NAMALWA (cell line): ENCODE results near the gene SMR3B.

Source experiments
- DNase-seq: peaks from one replicate; pipeline ENCODE4 v3.0.0-alpha.2; 2015; ENCODE audit warnings: low spot score

The SMR3B gene

DNA sequence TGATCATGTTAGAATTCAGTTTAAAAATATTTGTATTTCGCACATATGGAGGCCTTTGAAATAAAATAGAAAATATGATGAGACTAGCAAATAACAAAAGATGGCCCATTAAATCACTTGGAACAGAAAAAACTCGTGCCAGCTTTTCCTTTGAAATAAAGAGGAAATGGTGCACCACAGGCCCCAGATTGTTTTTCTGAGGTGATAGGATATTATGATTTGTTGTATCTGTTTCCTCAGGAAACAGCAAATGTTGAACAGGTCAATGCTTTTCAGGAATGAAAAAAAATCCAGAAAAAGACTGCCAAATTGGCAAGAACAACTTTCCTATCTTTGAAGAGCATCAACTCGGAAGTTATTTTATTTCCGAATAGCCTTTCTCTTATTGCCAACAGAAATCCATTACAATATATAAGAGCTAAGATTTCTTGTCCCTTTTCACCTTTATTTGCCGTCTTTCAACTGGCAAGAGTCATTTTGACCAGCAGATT lies at the start of gene SMR3B:
Gene SMR3B (plus strand): TSS at position 441 of the 491 bp plus-strand sequence. CDS start 1,380 bp downstream, outside the sequence.
- no peak for DNase-seq

DNA sequence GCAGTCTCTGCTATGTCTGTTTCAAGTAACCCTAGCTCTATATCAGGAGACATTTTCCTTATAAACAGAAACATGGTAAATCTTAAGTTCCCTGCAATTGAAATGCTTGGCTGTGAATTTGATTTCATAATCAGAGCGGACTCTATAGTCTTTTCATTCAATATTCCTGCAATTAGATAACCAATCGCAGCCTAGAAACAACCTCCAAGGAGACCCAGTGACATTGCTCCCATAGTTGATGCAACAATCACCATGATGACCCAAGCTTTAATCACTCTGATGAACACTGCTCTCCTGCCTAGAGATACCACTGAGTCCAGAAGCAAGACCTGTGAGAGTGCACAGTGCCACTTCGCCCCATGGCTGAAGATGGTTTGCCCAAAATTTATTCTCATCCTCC lies 48.2 kb upstream of the SMR3B start, which contains the start of gene CABS1:
Gene CABS1 (plus strand): TSS at position 301 of the 400 bp plus-strand sequence. CDS start 59 bp downstream, at position 360.
- no peak for DNase-seq

DNA sequence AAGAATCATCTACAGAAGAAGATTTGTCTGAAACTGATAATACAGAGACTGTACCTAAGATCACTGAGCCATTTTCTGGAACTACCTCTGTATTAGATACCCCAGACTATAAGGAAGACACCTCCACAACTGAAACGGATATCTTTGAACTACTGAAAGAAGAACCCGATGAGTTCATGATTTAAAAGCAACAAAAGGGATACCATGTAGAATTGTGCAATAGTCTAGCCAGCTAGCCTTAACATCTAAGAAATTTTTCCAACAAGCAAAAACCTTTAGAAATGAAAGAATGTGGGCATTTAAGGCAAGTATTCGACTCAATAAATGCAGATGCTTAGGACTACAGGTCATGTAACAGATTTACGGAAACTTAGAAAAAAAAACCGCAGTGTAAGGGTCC lies 46.9 kb upstream of the SMR3B start:
- DNase-seq, result no peak

DNA sequence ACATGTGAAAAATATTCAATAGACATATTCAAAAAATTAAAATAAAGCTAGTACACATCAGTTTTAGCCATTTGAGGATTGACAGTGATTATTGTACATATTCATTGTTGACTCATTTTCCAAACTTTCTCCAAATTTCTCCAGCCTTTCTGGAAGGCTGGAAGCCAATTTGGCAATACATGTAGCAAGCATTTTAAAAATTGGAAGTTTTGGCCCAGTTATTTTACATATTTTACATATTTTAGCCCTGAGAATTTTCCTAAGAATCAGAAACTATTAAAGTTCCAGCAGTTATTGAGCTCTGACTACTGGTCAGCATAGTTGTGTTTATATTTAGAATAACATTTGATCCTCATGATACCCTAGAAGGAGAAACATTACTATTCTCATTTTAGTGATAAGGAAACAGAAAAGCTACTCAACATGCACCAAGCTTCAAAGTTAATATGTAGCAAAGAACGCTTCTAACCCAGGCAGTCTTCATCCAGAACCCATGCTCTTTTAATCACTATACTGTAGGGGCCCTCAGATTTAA lies 45.0 kb upstream of the SMR3B start:
- DNase-seq, result no peak

DNA sequence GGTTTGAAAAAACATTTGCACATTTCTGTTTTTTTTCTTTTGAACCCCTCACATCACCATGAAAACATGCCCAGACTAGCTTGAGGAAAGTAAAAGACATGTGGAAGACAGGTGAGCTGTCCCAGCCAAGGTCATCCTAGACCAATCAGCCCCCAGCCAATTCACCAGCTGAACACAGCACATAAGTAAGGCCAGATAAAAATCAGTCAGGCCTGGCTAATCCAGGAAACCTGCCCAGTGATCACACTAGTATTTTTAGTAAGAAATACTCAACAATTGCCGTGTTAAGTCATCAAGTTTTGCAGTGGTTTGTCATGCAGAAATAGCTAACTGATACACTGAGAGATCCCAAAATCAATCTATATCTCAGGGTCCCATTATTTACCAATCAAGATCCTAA lies 26.7 kb upstream of the SMR3B start:
- DNase-seq, result no peak

DNA sequence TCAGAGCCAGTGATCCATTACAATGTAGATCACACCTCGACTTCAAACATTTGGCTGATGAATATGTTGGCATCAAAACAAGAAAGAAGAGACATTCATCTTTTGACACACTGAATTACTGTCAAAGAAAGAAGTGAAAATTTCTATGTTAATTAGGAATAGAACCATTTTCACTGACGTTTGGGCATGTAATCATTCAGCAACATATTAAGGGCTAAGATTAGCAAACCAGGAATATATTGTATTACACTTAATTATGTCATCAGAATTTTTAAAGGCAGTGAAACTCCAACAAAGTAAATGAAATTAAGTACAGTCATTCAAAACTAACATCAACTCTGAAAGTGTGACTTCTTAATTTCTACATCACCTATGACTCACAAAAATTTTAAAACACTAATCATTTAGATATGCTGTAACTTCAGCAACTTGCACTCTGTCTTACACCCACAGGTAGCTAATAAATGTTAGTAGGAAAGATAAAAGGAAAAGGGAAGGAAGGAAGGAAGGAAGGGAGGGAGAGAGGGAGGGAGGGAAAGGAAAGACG lies 23.7 kb upstream of the SMR3B start:
- DNase-seq, result no peak

DNA sequence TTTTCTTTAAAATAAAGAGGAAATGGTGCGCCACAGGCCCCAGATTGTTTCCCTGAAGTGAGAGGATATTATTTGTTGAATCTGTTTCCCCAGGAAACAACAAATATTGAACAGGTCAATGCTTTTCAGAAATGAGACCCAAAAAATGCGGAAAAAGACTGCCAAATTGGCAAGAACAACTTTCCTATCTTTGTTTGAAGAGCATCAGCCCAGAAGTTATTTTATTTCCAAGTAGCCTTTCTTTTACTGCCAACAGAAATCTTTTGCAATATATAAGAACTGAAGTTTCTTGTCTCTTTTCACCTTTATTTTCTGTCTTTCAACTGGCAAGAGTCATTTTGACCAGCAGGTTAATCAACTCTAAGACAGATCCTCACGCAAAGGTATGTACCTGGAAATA lies 22.5 kb upstream of the SMR3B start, which contains the start of gene SMR3A:
Gene SMR3A (plus strand): TSS at position 301 of the 400 bp plus-strand sequence. CDS start 1,356 bp downstream, outside the sequence.
- no peak for DNase-seq

DNA sequence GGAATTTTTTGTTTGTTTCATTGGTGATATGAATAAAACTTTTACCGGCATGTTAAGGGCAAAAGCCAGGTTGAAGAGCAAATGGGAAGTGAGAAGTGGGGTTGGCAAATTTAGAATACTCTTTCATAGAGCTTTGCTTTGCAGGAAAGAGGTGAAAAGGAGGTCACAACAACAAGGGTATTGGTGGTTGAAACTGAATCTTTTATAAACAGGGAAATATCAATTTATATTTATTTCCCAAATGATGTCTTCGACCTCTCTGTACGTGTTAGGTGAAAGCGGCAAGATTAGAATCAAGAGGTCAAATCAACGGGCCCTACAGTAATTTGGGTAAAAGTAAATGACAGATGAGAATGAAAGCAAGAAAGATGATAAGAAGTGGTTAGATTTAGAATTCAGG lies 18.9 kb upstream of the SMR3B start:
- no peak for DNase-seq

DNA sequence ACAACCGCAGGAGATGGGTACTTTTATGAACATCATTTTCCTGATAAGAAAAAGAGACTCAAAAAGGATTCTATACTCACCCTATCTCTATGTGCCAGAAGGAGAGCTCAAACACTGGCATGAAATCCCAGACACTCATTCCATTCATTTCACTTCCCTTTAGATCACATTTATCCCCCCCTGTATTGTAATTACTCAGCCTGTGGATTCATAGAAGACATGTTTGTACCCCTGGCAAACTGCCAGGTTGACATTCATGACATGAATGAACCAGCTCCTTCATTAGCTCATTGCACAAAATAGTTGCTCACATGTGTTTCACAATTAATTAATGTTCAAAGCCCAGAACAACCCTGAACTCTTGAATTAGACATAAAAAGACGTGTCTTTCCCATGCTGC lies 17.5 kb upstream of the SMR3B start:
- DNase-seq, result no peak

DNA sequence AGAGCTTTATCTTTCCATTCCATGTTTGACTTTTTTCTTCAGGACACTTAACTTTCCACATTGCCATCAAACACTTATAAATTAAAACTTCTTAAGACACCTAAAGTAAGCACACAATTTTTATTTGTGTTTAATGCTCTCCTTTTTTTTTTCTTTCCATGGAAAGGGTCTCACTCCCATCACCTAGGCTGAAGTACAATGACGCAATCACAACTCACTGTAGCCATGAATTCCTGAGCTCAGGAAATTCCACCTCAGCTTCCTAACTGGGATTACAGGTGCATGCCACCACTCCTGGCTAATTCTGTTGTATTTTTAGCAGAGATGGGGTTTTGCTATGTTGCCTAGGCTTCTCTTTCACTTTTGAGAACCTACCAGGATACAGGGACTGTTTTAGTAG lies 15.1 kb upstream of the SMR3B start:
- no peak for DNase-seq

DNA sequence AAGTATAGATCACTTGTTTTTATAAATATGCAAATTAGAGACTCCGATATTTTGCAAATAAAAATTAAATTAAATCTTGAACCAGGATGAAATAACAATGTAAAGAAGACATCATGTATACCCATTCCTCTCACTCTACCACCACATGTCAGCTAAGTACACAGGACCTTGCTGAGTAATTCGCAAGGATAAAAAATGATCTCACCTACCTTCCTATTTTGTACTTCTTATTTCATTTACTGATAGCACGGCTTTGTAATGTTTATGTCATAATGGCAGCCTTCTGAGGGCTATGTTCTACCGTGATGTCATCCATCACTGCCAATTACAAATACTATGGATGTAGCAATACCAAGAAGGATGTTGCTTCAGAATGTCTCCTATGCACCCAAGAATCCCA lies 10.9 kb upstream of the SMR3B start:
- no peak for DNase-seq

DNA sequence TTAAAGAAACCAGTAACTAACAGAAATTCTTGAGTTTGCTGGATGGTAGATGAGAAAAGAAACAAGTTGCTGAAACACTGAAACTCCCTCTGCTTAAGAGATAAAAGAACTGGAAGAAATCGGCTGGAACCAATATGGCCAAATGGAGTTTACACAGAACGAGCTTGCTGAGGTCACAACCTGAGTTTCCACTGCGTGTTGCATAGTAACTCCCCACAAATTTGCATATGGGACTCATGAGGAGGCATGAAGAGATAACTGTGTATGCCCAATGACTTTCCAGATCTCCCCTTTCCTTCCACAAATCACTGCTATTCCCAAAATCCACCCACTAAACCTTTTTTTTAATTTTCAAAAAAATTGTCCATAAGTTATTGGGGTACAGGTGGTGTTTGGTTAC lies 10.2 kb upstream of the SMR3B start:
- no peak for DNase-seq

DNA sequence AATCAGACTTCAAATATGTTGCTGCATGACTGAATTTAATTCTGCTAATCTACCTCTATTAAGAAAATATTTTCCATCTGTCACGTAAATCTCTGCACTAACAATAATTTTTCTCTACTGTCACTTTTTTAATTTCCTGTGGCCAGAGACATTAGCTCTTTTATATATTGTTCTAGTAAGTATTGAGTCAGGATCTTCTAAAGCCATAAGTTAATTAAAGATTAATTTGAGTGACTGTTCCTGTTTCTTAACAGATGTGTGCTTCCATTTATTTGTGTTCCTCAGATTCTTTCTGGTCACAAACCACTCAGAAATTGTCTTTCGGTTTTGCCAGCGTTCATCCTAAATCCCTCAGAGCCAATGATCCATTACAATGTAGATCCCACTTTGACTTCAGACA lies 2.4 kb upstream of the SMR3B start:
- no peak for DNase-seq

DNA sequence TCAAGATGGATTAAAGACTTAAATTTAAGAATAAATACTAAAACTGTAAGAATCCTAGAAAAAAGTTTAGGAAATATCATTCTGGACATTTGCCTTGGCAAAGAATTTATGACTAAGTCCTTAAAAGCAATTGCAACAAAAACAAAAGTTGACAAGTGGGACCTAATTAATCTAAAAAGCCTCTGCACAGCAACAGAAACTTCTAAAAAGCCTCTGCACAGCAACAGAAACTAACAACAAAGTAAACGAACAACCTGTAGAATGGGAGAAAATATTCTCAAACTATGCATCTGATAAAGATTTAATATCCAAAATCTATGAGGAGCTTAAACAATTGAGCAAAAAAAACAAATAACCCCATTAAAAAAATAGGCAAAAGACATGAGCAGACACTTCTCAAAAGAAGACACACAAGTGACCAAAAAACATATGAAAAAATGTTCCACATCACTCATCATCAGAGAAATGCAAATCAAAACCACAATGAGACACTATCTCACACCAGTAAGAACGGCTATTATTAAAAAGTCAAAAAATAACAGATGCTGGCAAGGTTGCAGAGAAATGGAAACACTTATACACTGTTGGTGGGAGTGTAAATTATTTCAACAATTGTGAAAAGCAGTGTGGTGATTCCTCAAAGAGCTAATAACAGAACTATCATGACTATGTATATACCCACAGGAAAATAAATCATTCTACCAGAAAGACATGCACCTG lies 9.3 kb downstream of the SMR3B start:
- peak; percentile 13 for DNase-seq

DNA sequence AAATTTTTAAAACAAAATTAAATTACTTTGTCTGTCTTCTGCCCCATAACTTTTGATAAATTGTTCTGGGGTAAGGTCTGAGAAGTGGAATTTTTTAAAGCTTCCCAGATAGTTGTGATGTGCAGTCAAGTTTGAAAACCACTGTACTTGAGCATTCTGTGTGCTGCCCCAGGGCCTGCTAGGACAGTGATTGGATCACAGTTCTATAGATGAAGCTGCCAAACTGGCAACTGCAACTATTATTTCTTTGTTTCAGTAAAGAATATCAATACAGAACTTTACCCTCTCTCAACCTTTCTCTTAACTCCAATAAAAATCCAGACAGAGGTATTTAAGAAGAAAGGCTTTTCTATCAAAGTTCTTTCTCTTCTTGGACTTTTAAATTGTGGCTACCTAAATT lies 14.6 kb downstream of the SMR3B start, which contains the start of gene OPRPN:
Gene OPRPN (plus strand): TSS at position 361 of the 400 bp plus-strand sequence. CDS start 1,346 bp downstream, outside the sequence.
- no peak for DNase-seq

DNA sequence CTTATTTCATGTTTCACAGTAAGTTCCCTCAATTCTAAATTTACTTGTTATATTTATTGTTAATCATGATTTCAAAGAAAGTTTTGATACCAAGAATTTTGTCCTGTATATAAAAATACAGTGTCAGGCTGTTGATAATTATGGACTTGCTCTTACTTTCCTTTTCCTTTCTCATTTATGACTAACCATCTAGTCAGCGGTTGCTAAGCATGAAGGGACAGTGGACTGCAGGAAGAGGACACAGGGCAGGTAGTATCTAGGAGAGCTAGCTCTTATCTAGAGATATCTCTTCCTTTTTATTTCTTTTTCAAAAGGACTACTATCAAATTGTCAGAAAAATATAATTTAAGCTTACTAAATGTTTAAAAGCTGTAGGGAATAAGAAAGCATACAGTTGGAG lies 16.4 kb downstream of the SMR3B start:
- no peak for DNase-seq

DNA sequence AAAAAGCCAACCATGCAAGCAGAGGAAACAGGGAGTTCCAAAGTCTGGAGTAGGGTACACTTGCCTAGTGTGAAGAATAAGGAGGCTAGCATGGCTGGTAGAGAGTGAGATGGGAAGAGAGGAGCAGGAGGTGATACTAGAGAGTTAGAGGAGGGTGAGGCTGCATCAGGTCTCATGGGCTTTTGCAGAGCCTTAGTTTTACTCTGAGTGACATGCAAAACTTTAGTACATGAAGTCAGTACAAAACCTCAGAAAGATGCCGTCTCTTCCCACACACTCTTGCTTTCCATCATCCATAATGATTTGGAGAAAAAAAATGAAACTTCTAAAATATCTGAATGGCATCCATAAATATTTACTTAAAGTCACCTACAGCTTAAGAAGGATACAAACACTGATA lies 19.8 kb downstream of the SMR3B start:
- no peak for DNase-seq

DNA sequence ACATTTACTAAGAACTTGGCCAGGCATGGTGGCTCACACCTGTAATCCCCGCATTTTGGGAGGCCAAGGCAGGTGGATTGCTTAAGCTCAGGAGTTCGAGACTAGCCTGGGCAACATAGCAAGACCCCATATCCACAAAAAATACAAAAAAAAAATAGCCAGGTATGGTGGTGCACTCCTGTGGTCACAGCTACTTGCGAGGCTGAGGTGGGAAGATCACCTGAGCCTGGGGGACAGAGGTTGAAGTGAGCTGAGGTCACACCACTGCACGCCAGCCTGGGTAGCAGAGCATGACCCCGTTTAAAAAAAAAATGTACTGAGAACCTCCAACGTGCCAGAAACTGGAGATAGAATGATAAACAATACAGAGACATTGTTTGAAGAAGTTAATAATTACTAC lies 22.8 kb downstream of the SMR3B start:
- DNase-seq, result no peak

DNA sequence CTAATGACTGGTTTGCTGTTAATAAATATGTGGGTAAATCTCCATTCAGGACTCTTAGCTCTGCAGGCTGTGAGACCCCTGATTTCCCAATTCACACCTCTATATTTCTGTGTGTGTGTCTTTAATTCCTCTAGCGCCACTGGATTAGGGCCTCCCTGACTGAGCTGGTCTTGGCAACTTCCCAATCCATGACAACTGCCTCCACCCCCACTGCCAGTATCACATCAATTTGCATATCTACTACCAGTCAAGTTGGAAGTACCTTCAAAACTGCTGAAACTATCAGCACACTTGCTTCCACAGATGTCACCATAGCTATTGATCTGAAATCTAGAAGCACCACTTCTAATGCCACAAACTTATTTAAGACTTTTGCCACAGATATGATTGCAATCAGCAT lies 42.4 kb downstream of the SMR3B start:
- no peak for DNase-seq

DNA sequence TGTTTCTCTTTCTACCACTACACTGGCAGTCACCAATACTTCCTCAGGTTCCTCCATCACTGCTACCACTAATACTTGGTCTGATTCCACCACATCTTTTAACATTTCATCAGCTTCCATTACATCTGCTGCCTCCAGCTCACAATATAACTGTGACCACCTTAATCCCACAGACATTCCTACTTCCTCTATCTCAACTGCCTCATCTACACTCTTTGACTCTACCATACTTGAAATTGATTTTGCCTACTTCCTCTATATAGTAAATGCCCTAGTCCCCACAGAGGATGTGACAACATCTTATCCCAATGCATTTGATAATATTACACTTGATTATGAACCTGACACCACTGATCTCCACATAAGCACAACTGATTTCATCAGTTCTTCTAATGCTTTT lies 43.9 kb downstream of the SMR3B start:
- no peak for DNase-seq

DNA sequence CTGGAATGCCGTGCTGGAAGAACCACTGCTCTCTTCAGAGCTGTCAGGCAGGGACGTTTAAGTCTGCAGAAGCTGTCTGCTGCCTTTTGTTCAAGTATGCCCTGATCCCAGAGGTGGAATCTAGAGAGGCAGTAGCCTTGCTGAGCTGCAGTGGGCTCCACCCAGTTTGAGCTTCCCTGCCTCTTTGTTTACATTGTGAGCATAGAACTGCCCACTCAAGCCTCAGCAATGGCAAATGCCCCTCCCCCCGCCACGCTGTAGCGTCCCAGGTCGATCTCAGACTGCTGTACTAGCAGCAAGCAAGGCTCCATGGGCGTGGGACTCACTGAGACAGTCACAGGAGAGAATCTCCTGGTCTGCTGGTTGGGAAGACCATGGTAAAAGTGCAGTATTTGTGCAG lies 54.3 kb downstream of the SMR3B start:
- DNase-seq, result no peak
